ENCODE measurements around the gene POLR2C. TPM values are rescaled to one million over a fixed set of nuclear protein-coding genes. Genes with fewer than 3 reads are reported as not detected.
A peak's percentile ranks its signal among the peaks of the same experiment; 100 is the strongest.

The POLR2C gene
- total and polyA plus RNA-seq, 2 of the 13 experiments (the other 11 are each of a cell fraction or from before 2014, with no cell fraction given): 104 to 216 TPM

GRCh38 chr16:57485916-57486857, 23.7 kb downstream of the POLR2C start, which contains the start of gene DOK4 (continued):
- TF ChIP-seq ZBTB2 (CRISPR knock-in tag; IDR thresholded peaks at IDR 0.05; ENCODE audit: low read depth): 0 out of 2 replicates have a peak, but pooled peaks have one; percentile 15
- TF ChIP-seq ZNF749 (CRISPR knock-in tag; IDR thresholded peaks at IDR 0.05; ENCODE audit: borderline replicate concordance): 0 out of 2 replicates have a peak, but pooled peaks have one; percentile 33
- no peak for TF ChIP-seq SCMH1 (CRISPR knock-in tag; IDR thresholded peaks at IDR 0.05; ENCODE audit: borderline replicate concordance)
- TF ChIP-seq CREM (IDR thresholded peaks at IDR 0.05): no peak
- no peak for TF ChIP-seq CREM (CRISPR knock-in tag; IDR thresholded peaks at IDR 0.05)
- no peak for TF ChIP-seq PAWR (CRISPR knock-in tag; IDR thresholded peaks at IDR 0.05; ENCODE audit: borderline replicate concordance)
- TF ChIP-seq ZNF333 (CRISPR knock-in tag; IDR thresholded peaks at IDR 0.05; ENCODE audit: borderline replicate concordance): 0 out of 2 replicates have a peak, but pooled peaks have one; percentile 28
- TF ChIP-seq ZNF510 (CRISPR knock-in tag; IDR thresholded peaks at IDR 0.05; ENCODE audit: low read depth): 0 out of 2 replicates have a peak, but pooled peaks have one; percentile 67
- 0 out of 2 replicates have a peak, but pooled peaks have one; percentile 52 for TF ChIP-seq KLF13 (CRISPR knock-in tag; IDR thresholded peaks at IDR 0.05)
- TF ChIP-seq MATR3 (CRISPR knock-in tag; IDR thresholded peaks at IDR 0.05): no peak
- TF ChIP-seq CEBPB (IDR thresholded peaks at IDR 0.05; ENCODE audit: borderline replicate concordance, low read depth, low read length): no peak
- no peak for TF ChIP-seq ZNF12 (CRISPR knock-in tag; IDR thresholded peaks at IDR 0.05)
- no peak for TF ChIP-seq IRF1 (CRISPR knock-in tag; IDR thresholded peaks at IDR 0.05; ENCODE audit: low read depth)
- no peak for TF ChIP-seq HNRNPUL1 (IDR thresholded peaks at IDR 0.05; ENCODE audit: low read depth, low read length)
- 0 out of 2 replicates have a peak, but pooled peaks have one; percentile 15 for TF ChIP-seq KDM3A (CRISPR knock-in tag; IDR thresholded peaks at IDR 0.05; ENCODE audit: low read depth)
- no peak for TF ChIP-seq FOXO1 (CRISPR knock-in tag; IDR thresholded peaks at IDR 0.05)
- TF ChIP-seq ZNF670 (CRISPR knock-in tag; IDR thresholded peaks at IDR 0.05; ENCODE audit: borderline replicate concordance): peak; percentile 44; the same call in 1 of the 2 replicates
- TF ChIP-seq PTBP1 (IDR thresholded peaks at IDR 0.05; ENCODE audit: low read depth, low read length, poor library complexity, severe bottlenecking): no peak
- no peak for TF ChIP-seq SETDB1 (CRISPR knock-in tag; IDR thresholded peaks at IDR 0.05; ENCODE audit: borderline replicate concordance)
- no peak for TF ChIP-seq ZNF619 (CRISPR knock-in tag; IDR thresholded peaks at IDR 0.05)
- 0 out of 2 replicates have a peak, but pooled peaks have one; percentile 23 for TF ChIP-seq HDAC2 (CRISPR knock-in tag; IDR thresholded peaks at IDR 0.05)
- TF ChIP-seq ATF4 (CRISPR knock-in tag; IDR thresholded peaks at IDR 0.05): no peak
- TF ChIP-seq ZNF792 (CRISPR knock-in tag; IDR thresholded peaks at IDR 0.05): no peak
- no peak for TF ChIP-seq ARNT (IDR thresholded peaks at IDR 0.05)
- TF ChIP-seq AGO2 (optimal IDR thresholded peaks at IDR 0.05; ENCODE audit: low read depth, low read length): no peak
- no peak for TF ChIP-seq DNMT1 (CRISPR knock-in tag; IDR thresholded peaks at IDR 0.05)
- no peak for TF ChIP-seq YEATS2 (CRISPR knock-in tag; IDR thresholded peaks at IDR 0.05; ENCODE audit: borderline replicate concordance)
- no peak for TF ChIP-seq CBX1 (IDR thresholded peaks at IDR 0.05; ENCODE audit: low read depth)
- TF ChIP-seq FOXM1 (CRISPR knock-in tag; IDR thresholded peaks at IDR 0.05): no peak
